ENCODE results near the gene VPS35.
"Not testable (repeated sequence)": the region's sequence is repeated elsewhere in the genome, so short reads cannot be mapped to it uniquely, and the experiment has no call there.

The VPS35 gene

GRCh38 chr16:46711106-46712058 is 22.4 kb upstream of the VPS35 start:
- no peak for DNase-seq

- no peak for DNase-seq
These were observed 20.6 kb upstream of the VPS35 start for GRCh38 chr16:46709469-46710005.

- no peak for DNase-seq
These were observed 17.7 kb upstream of the VPS35 start for GRCh38 chr16:46706642-46707041.

- no peak for DNase-seq
These were observed 13.1 kb upstream of the VPS35 start for GRCh38 chr16:46702030-46702429.

- DNase-seq = no peak
These were observed 12.6 kb upstream of the VPS35 start for GRCh38 chr16:46701615-46702014.

GRCh38 chr16:46700048-46700447 is 11.1 kb upstream of the VPS35 start:
- DNase-seq = no peak

GRCh38 chr16:46696957-46697356 is 8.0 kb upstream of the VPS35 start:
- no peak for DNase-seq

GRCh38 chr16:46695937-46696336 is 7.0 kb upstream of the VPS35 start:
- no peak for DNase-seq

- no peak for DNase-seq
These were observed 4.6 kb upstream of the VPS35 start for GRCh38 chr16:46693598-46693997.

- no peak for DNase-seq
These were observed 2.7 kb upstream of the VPS35 start for GRCh38 chr16:46691726-46692125.

GRCh38 chr16:46690281-46691178 is 1.6 kb upstream of the VPS35 start:
- DNase-seq = no peak

- DNase-seq = peak; percentile 97
These were observed 645 bp upstream of the VPS35 start, which contains the start of gene ORC6 for GRCh38 chr16:46689365-46690280. Gene ORC6 (plus strand): TSS chr16:46689659. CDS start chr16:46689706, 47 bp downstream.

- DNase-seq = no peak
These were observed 801 bp downstream of the VPS35 start for GRCh38 chr16:46688101-46688653.

GRCh38 chr16:46687486-46687885 is 1.5 kb downstream of the VPS35 start:
- DNase-seq = no peak

- no peak for DNase-seq
These were observed 2.0 kb downstream of the VPS35 start for GRCh38 chr16:46686815-46687473.

- DNase-seq = not testable (repeated sequence)
These were observed 7.1 kb downstream of the VPS35 start for GRCh38 chr16:46681867-46682266.

- DNase-seq = not testable (repeated sequence)
These were observed 11.0 kb downstream of the VPS35 start for GRCh38 chr16:46677943-46678342.

GRCh38 chr16:46673320-46674013 is 15.5 kb downstream of the VPS35 start:
- DNase-seq = no peak

GRCh38 chr16:46662123-46662522 is 26.9 kb downstream of the VPS35 start:
- DNase-seq = no peak

GRCh38 chr16:46658925-46659324 is 30.1 kb downstream of the VPS35 start:
- DNase-seq = peak; percentile 54

- no peak for DNase-seq
These were observed 37.7 kb downstream of the VPS35 start for GRCh38 chr16:46651305-46651704.

Measured in activated CD8-positive, alpha-beta memory T cell treated with anti-CD3 and anti-CD28 coated beads, Interleukin-2, amount 50 U/mL, for 48 hours (primary cell).